Measurements from ENCODE around the gene REC114. TPM values are rescaled to one million over a fixed set of nuclear protein-coding genes. Genes with fewer than 3 reads are reported as not detected.

REC114 gene
- total and polyA plus RNA-seq, 2 donors (not counting 1 experiment from before 2014, with no cell fraction given): not detected

- Histone ChIP-seq H3K9ac (ENCODE audit: low read length) (no peak overlapping the region), H3K27ac (ENCODE audit: low read length in 2 of 2) (no peak overlapping the region), H4K20me1 (ENCODE audit: control insufficient read depth, insufficient read depth, low read length, poor library complexity, severe bottlenecking) (peaks cover 73% of the 10 kb centered on the region), H3K9me3 (ENCODE audit: control extremely low read depth in 1 of 3, control insufficient read depth in 2 of 3, insufficient read depth in 1 of 3, low read length in 2 of 3) (no peaks in the 10 kb centered on the region), H3K79me2 (ENCODE audit: control insufficient read depth, insufficient read depth, low read length) (peaks cover 97% of the 10 kb centered on the region), H3K4me3 (ENCODE audit: control extremely low read depth in 1 of 5, extremely low read depth in 1 of 5, insufficient read depth in 1 of 5, low read depth in 2 of 5, low read length in 4 of 5) (no peak overlapping the region), H3K4me1 (ENCODE audit: control insufficient read depth in 2 of 2, insufficient read depth in 2 of 2, low read length in 2 of 2) (peaks cover 14% of the 10 kb centered on the region in 2 donors), H3K4me2 (replicated peaks; ENCODE audit: low read depth, low read length, poor library complexity, severe bottlenecking) (no peak overlapping the region), H3K36me3 (replicated peaks in 1 of 2; ENCODE audit: control extremely low read depth in 1 of 2, control insufficient read depth in 1 of 2, extremely low read depth in 1 of 2, insufficient read depth in 2 of 2, low read length in 1 of 2) (no peaks in the 10 kb centered on the region), H2AFZ (ENCODE audit: insufficient read depth, low read depth, low read length, poor library complexity, severe bottlenecking) (no peak overlapping the region), H3K27me3 (replicated peaks in 1 of 4; ENCODE audit: control extremely low read depth in 1 of 4, control insufficient read depth in 3 of 4, insufficient read depth in 4 of 4, low read length in 3 of 4) (no peaks in the 10 kb centered on the region)
- CTCF ChIA-PET: interaction anchor here (1.2 to 2.5 kb wide), 2 partner anchors 10 to 30 kb away, joined by 3 to 12 read pairs; no protein-coding TSS in a partner anchor
- intact Hi-C loops (cut with micrococcal nuclease): no loop called here
- ATAC-seq (ENCODE audit: low read depth) (no peak), DNase-seq (no peak)
- TF ChIP-seq EZH2 (IDR thresholded peaks at IDR 0.05; ENCODE audit: borderline replicate concordance, insufficient read depth, low read depth, low read length, poor library complexity, severe bottlenecking): no peak
- TF ChIP-seq, protein P1, sequence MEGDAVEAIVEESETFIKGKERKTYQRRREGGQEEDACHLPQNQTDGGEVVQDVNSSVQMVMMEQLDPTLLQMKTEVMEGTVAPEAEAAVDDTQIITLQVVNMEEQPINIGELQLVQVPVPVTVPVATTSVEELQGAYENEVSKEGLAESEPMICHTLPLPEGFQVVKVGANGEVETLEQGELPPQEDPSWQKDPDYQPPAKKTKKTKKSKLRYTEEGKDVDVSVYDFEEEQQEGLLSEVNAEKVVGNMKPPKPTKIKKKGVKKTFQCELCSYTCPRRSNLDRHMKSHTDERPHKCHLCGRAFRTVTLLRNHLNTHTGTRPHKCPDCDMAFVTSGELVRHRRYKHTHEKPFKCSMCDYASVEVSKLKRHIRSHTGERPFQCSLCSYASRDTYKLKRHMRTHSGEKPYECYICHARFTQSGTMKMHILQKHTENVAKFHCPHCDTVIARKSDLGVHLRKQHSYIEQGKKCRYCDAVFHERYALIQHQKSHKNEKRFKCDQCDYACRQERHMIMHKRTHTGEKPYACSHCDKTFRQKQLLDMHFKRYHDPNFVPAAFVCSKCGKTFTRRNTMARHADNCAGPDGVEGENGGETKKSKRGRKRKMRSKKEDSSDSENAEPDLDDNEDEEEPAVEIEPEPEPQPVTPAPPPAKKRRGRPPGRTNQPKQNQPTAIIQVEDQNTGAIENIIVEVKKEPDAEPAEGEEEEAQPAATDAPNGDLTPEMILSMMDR (IDR thresholded peaks at IDR 0.05): no peak
- Mint-ChIP-seq H3K4me3 (no peak overlapping the region), H3K4me1 (peaks cover 43% of the 10 kb centered on the region), H3K9me3 (ENCODE audit: insufficient read depth) (no peaks in the 10 kb centered on the region), H3K27me3 (no peaks in the 10 kb centered on the region), H3K27ac (no peak overlapping the region)
- POLR2A ChIA-PET: no interaction called here
- 100% methylated on average over 5 of the region's 5 CpGs for WGBS (ENCODE audit: insufficient coverage)
Observed at GRCh38 chr15:73605759-73606436, 162.9 kb downstream of the REC114 start.

- no peak for ATAC-seq (ENCODE audit: low read depth)
- POLR2A ChIA-PET: no interaction called here
- H3K79me2 ChIP-seq (ENCODE audit: control insufficient read depth, insufficient read depth, low read length): peaks cover 98% of the 10 kb centered on the region
- no peak overlapping the region for H3K27ac Mint-ChIP-seq
- no peak overlapping the region for H2AFZ ChIP-seq (ENCODE audit: insufficient read depth, low read depth, low read length, poor library complexity, severe bottlenecking)
- no peaks in the 10 kb centered on the region for H3K27me3 ChIP-seq (replicated peaks in 1 of 4; ENCODE audit: control extremely low read depth in 1 of 4, control insufficient read depth in 3 of 4, insufficient read depth in 4 of 4, low read length in 3 of 4)
- H4K20me1 ChIP-seq (ENCODE audit: control insufficient read depth, insufficient read depth, low read length, poor library complexity, severe bottlenecking): peaks cover 76% of the 10 kb centered on the region
- peaks cover 52% of the 10 kb centered on the region for H3K4me1 Mint-ChIP-seq
- DNase-seq: no peak
- no peak overlapping the region for H3K4me3 Mint-ChIP-seq
- intact Hi-C loops (cut with micrococcal nuclease): no loop called here
- WGBS (ENCODE audit: insufficient coverage): no CpG with 5 or more reads among the region's 2 CpGs
- no peaks in the 10 kb centered on the region for H3K9me3 Mint-ChIP-seq (ENCODE audit: insufficient read depth)
- no peak overlapping the region for H3K4me2 ChIP-seq (replicated peaks; ENCODE audit: low read depth, low read length, poor library complexity, severe bottlenecking)
- TF ChIP-seq, protein P1 (IDR thresholded peaks at IDR 0.05): no peak
- no peak for TF ChIP-seq EZH2 (IDR thresholded peaks at IDR 0.05; ENCODE audit: borderline replicate concordance, insufficient read depth, low read depth, low read length, poor library complexity, severe bottlenecking)
- peaks cover 11 to 12% of the 10 kb centered on the region in 2 donors for H3K4me1 ChIP-seq (ENCODE audit: control insufficient read depth in 2 of 2, insufficient read depth in 2 of 2, low read length in 2 of 2)
- no peaks in the 10 kb centered on the region for H3K36me3 ChIP-seq (replicated peaks in 1 of 2; ENCODE audit: control extremely low read depth in 1 of 2, control insufficient read depth in 1 of 2, extremely low read depth in 1 of 2, insufficient read depth in 2 of 2, low read length in 1 of 2)
- no peaks in the 10 kb centered on the region for H3K27me3 Mint-ChIP-seq
- no peak overlapping the region for H3K9ac ChIP-seq (ENCODE audit: low read length)
- CTCF ChIA-PET: interaction anchor here (2.5 kb wide), 1 partner anchor 29 kb away, joined by 12 read pairs; no protein-coding TSS in a partner anchor
- no peak overlapping the region for H3K4me3 ChIP-seq (ENCODE audit: control extremely low read depth in 1 of 5, extremely low read depth in 1 of 5, insufficient read depth in 1 of 5, low read depth in 2 of 5, low read length in 4 of 5)
- no peak overlapping the region for H3K27ac ChIP-seq (ENCODE audit: low read length in 2 of 2)
- no peaks in the 10 kb centered on the region for H3K9me3 ChIP-seq (ENCODE audit: control extremely low read depth in 1 of 3, control insufficient read depth in 2 of 3, insufficient read depth in 1 of 3, low read length in 2 of 3)
Observed at GRCh38 chr15:73607405-73607804, 164.4 kb downstream of the REC114 start.
